ENCODE measurements around the gene GLIS2.

GLIS2 gene

GRCh38 chr16:4298761-4299522 lies 16.9 kb upstream of the GLIS2 start:
- DNase-seq, result no peak

DNA sequence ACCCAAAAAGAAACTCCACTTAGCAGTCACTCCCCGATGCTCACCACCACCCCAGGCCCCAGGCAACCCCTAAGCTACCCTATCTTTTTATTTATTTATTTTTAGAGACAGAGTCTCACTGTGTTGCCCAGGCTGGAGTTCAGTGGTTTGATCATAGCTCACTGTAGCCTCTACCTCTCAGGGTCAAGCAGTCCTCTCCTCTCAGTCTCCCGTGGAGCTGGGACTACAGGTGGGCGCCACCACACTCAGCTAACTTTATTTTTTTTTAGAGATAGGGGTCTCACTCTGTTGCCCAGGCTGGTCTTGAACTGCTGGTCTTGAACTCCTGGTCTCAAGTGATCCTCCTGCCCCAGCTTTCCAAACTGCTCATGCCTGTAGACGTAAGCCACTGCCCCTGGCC lies 14.7 kb upstream of the GLIS2 start:
- no peak for DNase-seq

- no peak for DNase-seq
Observed at GRCh38 chr16:4301968-4302367, 13.9 kb upstream of the GLIS2 start.

DNA sequence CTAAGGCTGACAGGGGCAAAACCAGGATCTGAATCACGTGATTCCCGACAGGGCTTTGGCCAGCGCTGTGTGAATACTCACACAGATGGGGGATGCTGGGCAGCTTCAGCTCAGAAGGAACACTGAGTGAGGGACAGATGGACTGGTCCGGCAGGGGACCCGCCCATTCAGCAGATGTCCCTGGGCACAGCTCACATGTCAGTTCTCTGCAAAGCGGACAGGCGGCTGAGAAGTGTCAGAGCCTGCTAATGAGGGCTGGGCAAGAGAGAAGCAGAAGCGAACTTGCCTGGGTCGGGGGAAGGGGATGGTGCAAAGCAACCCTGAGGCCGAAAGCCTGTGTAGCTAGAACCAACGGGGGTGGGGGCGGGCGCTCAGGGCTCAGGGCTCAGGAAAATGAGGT lies 11.9 kb upstream of the GLIS2 start:
- no peak for DNase-seq

DNA sequence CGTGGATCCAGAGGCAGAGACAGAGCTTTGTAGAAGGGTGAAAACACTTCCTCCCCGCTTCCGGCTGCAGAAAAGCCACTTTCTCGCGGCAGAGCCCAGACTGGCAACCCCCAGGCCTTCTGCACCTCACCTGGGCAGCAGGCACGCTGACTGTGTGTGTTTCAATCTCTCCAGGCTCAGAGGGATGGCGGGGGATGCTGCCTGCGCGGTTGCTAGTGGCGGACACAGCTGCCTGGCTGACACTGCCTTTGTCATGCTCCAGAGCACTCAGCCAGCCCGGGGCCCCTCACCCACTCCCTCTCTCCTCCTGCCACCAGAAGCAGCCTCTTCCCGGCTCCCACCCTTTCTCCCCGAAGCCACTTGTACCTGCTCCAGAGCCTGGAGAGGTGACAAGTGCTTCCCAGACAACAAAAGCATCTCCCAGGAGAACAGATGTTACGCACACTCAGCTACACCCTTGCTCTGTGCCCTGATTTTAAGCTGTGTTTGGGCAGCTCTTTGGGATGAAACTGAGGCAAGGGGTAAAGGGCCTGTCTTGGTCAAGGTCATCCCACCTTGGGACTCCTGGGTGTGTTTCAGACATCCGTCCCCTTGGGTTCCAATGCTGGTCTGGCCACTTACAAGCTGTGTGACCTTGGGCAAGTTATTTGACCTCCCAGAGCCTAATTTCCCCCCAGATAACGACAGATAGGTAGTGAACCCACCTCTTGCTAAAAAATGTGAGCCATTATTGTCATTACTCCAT lies 9.2 kb upstream of the GLIS2 start:
- peak; percentile 36 for DNase-seq

DNA sequence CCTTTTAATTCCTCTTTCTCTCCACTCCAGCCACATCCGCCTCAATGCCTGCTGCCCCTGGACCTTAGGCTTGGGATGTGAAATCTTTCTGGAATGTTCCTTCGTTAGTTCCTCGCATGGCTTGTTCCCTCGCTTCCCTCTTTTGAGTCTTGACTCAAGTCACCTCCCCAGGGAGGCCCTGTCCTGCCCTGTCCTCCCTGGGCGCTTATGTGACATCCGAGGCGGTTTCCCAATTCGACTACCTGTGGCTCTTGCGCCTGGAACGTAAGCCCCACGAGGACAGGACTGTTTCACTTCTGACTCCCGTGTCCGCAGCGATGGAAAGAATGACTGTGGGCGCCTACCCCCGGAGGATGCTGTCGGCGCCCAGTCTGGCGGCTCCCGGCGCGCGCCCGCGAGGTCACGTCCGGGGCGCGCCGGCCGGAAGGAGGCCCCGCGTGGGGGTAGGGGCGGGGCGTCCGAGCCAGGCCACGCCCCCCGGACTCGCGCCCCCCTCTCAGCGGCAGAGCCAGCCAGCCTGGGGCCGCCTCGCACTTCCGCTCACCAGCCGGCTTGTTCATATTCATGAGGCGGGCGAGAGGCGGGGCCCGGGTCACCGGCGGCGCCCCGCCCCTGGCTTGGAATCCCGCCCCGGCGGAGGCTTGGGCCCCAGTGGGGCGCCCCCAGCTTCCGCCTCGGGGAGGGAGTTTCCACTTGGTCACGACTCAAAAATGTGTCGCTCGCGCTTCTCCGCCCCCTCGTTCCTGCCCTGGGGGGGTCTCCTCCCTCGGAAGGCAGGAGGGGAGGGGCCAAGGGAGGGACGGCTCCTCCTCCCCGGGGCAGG lies 8.4 kb upstream of the GLIS2 start:
- DNase-seq, result peak; percentile 97

DNA sequence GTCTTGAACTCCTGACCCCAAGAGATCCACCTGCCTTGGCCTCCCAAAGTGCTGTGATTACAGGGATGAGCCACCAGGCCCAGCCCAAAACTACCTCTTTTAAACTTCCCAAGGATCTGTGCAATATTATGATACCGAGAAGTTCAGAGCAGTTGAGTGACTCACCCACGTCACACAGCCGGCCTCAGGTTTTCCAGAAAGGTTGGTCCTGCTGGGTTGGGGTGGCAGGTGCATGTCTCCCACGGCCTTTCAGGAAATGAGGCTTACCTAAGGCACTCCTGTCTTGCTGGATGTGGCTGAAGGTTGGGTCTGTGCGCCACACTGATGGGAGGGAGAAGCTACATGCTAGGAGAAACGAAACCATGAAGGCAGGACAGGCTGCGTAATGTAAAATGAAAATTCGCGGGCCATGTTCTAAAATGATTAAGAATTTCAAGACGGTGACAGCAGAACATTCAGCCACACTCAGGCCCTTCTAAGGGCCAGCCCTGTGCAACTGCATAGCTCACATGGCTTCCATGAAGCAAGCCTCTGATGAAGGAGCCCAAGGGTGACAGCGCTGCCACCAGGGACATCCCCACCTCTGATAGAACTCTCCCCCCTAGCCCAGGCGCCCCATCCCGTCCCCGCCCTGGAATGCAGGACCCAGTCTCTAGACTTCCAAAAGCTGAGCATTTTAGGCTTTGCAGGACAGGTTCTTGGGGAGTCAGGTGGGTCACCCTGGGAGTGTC lies 6.6 kb upstream of the GLIS2 start:
- DNase-seq, result no peak

DNA sequence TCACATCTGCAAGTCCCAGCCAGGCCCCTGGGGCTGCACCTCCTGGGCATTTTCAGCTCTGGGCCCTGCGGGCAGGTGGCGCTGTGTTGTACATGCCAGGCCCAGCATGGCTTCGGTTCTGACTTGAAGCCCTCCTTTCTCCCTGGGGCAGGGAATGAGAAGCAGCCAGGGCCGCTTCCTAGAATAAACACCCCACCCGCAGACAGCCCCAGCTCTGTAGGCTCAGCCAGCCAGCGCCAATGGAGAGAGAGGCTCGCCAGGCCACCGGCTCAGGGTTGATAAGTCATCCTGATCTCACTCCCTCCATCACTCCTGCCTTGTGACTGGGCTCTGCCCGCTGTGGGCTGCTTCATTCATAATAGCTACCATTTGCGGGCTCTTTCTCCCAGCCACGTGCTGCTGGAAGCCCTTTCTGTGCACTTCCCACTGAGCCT lies 6.0 kb upstream of the GLIS2 start:
- DNase-seq, result peak; percentile 66

GRCh38 chr16:4313563-4314531 lies 2.0 kb upstream of the GLIS2 start:
- DNase-seq, result peak; percentile 37

GRCh38 chr16:4314532-4315185 lies 1.2 kb upstream of the GLIS2 start:
- DNase-seq, result no peak

DNA sequence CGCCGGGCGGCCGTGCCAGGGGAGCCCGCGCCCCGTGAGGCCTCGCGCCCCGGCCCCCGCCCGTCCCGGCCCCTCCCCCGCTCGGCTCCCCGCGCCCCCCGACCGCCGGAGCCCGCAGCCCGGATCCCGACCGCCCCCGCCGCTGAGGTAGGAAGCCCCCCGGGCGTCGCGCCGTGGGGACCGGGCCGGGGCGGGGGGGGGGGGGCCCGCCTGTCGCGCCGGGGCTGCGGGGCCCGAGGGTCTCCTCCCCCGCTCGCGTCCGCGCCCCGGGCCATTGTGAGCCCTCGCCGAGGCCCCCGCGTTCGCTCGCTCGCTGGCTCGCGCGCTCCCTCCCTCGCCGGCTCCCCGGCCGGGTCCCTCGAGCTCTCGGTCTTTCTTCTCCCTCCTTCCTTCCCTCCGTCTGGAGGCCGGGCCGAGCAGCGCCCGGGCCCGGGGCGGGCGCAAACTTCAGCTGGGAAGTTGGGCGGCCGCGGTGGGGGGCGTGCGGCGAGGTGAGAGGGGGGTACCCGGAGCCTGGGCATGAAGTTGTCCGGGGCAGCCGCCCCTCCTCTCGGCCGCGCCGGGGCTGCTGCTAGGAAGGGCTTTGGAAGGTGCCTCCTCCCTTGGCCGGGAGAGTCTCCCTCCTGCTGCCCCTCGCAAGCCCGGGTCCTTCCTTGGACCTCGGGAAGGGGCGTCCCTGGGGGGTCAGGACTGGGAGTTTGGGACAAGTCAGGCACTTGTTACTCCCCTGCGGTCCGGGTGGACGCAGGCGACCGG lies 419 bp downstream of the GLIS2 start:
- DNase-seq, result no peak

- no peak for DNase-seq
Observed at GRCh38 chr16:4316864-4317531, 1.1 kb downstream of the GLIS2 start.

GRCh38 chr16:4317532-4318450 lies 1.9 kb downstream of the GLIS2 start:
- no peak for DNase-seq

DNA sequence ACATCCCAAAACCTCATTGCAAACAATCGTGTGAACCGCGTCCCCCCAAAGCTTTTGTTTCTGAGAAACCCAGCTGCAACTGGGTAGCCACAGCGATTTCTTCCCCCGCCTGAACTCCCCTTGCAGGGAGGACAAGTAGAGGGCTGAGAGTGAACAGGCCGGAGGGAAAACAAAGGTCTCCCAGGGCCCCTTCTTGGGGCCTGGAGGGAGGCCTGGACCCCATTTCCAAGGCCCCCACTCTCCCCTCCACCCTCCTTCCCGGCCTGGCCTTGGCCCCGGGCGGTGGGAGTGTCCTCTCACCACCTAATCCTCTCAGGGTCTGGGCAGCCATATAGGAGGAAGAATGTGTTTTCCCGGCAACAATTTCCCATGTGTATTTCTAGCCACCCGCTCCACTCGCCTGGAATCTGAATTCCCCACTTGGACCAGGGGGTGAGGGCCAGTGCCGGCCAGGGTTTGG lies 2.6 kb downstream of the GLIS2 start:
- DNase-seq, result no peak

DNA sequence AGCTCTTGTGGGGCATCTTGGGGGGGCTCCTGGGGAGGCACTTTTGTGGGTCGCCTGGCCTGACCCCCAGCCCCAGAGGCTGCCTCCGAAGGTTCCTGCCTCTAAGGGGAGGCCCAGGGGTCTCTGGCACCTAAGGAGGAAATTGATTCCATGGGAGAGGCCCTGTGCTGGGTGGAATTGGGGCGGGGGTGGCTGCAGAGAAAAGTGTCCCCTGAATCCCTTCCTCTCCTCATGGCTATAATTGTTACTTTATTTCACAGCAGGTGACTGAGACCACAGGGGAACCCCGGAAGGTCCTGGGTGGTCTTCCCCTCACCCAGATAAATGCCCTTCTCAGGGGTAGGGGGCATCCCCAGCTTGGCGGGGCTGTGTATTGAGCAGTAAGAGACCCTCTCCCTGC lies 3.1 kb downstream of the GLIS2 start:
- no peak for DNase-seq

- peak; percentile 56 for DNase-seq
Observed at GRCh38 chr16:4319454-4320421, 3.9 kb downstream of the GLIS2 start.

GRCh38 chr16:4320571-4321137 lies 4.8 kb downstream of the GLIS2 start:
- DNase-seq, result no peak

Data from activated CD4-positive, alpha-beta T cell treated with anti-CD3 and anti-CD28 coated beads, Interleukin-2, Interleukin-6, amounts not matched to agents 100 ng/mL and 50 ng/mL, durations not matched to agents 16 hours and 8 hours (primary cell).